GM18499 (cell line): Measurements from ENCODE around the gene FAM228A.
"Not testable (repeated sequence)": the region's sequence is repeated elsewhere in the genome, so short reads cannot be mapped to it uniquely, and the experiment has no call there.

Experiments
- ATAC-seq: cut with Tn5 transposase; IDR thresholded peaks from one replicate; pipeline ENCODE4 v1.9.1; 2021; ENCODE audit warnings: moderate number of reproducible peaks; ENCODE audit not compliant: insufficient read depth, unreplicated experiment

Gene FAM228A

DNA sequence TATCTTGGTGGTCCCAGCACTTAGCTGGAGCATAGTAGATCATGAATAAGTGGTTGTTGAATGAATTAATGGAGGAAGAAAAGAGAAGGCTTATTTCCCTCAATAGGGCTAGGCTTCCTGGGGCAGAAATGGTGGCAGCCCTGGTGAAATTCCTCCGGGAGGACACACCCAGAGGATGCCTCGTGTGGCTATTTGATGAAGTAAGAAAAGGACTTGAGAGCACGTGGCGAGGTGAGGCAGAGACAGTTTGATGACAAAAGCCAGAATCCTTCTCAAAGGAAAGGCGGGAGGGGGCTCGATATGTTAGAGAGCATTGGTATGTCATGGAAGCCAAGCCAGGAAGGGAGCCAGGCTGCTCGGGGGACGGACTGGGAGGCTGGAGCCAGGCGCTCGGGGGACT, 14.7 kb downstream of the FAM228A start:
- ATAC-seq = no peak

DNA sequence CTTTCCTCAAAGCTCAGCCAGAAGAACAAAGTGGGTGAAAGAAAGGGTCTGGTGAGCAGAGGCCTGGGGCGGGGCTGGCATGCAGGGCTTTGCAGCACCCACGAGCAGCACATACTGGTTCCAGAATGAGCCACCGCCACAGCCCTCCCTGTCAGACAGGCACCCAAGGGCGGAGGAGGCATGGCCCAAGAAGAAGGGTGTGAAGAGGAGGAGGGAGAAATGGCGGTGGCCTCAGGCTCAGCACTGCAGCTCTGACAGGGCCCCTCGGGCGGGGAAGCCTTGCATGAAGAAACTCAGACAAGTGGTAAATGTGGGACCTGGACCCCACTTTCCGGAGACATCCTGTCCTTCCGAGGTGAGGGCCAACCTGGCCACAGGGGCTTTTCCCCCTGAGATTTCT, 15.7 kb downstream of the FAM228A start:
- no peak for ATAC-seq

DNA sequence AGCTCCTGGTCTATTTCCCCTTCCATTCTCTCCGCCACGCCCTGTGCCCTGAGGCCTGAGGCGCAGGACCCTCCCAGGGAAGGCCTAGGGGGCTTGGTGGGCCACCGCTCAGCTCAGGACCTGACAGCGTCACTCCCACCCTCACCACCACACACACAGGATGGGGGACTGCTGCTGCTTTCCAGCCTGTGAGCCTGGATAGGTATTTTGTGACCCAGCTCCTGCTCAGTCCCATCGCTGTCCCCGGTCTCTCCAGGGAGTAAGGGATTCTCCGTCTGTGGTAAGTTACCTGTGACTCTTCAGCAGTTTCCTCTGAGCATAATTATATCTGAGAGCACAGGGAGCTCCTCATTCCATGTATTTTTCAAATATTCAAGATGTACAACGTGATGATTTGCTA, 16.3 kb downstream of the FAM228A start:
- ATAC-seq = no peak

DNA sequence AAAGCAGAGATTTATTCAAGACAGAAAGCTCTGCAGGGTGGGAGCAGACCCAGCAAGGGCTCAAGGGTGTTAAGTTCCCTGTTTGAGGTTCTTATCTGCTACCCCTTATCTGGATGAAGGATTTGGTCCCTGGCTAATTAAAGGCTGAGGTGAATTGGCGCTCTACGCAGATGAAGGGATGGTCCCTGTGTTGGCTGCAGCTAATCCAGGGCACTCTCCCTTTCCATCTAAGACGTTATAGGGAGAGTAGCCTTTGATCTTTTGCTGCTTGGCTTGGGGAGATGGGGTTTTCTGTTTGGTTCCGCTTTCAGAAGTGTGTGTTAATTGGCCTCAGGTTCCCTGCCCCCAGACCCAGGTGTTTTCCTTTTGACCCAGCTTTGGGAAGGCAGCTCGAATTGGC, 17.0 kb downstream of the FAM228A start:
- no peak for ATAC-seq

DNA sequence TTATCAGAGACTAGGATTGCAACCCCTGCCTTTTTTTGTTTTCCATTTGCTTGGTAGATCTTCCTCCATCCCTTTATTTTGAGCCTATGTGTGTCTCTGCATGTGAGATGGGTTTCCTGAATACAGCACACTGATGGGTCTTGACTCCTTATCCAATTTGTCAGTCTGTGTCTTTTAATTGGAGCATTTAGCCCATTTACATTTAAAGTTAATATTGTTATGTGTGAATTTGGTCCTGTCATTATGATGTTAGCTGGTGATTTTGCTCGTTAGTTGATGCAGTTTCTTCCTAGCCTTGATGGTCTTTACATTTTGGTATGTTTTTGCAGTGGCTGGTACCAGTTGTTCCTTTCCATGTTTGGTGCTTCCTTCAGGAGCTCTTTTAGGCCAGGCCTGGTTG, 22.4 kb downstream of the FAM228A start:
- not testable (repeated sequence) for ATAC-seq

DNA sequence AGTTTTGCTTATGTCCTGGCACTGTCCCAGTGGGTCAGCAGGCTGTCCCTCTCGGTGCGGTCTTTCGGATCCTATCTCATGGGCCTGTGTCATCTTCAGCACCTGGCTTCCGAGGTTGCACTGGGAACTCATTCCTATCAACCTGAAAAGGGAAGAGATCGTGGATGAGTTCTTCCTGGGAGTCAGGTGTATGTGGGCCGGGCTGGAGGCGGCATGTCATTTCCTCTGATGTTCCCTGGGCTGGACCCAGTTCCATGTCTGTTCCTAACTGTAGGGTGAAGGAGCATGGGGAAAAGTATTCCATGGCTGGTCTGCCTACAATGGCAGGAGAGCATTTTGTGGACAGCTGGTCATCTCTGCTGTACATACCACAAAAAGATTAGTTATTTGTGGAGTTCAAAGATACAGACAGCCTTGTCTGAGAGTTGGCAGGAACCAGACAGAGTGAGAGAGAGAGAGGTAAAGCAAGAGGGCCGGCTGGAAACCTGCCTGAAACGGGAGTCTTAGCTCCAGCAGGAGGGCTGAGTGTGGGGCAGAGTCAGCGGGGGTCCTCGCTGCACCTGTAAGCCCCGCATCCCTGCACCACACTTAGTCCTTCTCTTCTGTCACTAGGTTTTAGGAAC, 25.2 kb downstream of the FAM228A start:
- ATAC-seq = no peak

DNA sequence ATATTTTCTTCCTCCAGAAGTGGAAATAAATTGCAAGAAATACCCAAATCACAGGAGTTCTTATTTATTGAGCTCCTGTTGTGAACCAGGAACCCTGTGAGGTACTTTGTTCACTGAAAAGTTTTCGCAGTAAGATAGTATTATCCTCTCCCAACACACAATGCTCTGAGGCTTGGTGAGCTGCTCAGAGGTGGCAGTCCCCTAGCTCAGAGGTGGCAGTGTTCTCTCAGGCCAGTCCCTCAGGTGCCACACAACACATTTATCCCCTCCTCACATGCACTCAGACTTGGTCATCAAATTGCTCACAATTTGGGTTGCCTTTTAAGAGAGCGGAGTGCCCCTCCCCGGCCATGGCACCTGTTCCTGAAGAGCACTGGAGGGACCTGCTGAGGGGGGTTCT, 25.9 kb downstream of the FAM228A start:
- ATAC-seq = no peak

DNA sequence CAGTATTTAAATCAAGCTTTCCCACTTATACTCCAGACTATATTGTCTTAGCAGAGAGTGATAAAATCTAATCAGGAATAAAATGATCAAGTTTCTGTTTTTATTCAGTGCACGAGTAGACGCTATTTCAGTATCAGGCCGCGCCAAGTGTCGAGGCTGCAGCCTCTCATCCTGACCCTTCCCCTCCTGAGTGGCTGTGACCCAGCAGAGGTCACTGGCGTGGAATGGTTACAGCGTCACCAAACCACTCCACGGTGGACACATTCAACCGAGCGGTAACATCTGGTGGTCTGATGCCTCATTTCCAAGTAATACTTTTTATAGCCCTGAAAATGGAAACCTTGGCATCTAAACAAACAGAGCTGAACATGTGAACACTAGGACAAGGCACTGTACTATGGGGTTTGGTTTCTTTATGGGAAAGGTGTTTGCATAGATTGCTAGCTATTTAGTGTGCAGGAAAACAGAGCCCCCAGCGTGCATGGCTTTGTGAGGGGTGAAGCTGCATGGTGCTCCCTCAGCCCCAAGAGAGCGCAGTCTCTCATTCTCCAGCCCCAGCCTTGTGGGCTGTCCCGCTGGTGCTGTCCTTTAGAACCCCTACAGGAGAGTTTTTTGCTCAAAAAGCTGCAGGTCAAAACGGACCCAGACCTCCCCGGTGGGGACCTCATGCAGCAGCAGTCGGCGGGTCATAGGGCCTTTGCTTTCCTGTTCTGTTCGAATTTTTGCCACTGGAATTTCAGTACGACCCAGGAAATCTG, 28.4 kb downstream of the FAM228A start:
- no peak for ATAC-seq

DNA sequence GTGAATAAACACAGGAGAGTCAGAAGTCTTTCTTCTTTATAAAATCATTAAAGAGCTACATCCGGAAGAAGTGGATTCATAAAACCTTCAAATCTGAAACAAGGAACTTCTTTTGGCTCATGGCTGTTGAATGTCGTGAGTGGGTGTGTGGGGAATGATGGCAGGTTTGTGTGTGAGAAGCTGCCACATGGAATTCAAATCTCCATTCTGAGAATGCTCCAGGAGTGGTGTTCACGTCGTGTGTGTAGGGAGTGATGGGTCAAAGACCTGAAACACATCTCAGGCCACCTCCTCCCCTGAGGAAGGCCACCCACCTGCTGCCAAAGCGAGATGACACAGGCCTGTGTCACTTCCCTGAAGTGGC, 28.9 kb downstream of the FAM228A start:
- no peak for ATAC-seq

DNA sequence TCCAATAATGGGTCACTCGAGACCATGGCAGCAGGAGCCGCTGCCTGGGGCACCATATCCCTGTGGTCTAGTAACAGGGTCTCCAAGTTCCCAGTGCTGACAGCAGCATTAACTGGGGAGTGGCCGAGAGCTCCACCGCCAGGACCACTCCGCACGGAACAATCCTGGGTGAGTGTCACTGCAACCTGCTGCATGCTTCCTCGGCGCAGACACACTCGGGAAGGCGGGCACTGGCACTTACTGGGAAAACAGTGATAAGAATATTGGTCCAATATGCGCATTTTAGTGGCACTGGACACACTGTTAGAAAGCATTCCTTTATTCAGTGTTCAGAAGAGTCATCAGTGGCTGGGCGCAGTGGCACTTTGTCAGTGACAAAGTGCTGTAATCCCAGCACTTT, 29.7 kb downstream of the FAM228A start:
- ATAC-seq = no peak

DNA sequence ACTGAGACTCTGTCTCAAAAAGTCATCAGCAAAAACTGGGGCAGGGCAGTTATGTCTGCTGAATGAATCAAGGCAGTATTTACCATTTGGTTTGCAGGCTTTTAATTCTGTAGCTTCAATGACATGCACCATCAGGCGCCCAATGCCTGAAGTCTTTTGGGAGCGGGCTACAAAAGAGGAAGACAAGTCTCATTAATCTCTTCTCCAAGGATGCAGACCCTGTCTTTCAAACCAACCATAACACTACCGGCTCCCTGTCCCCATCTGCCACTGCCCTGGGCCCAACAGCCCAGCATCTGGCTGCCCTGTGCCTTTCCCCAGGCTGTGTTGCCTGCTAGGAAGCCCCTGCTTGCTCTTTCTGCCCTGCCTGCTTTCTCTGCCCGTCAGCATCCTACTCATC, 30.3 kb downstream of the FAM228A start:
- ATAC-seq = no peak

DNA sequence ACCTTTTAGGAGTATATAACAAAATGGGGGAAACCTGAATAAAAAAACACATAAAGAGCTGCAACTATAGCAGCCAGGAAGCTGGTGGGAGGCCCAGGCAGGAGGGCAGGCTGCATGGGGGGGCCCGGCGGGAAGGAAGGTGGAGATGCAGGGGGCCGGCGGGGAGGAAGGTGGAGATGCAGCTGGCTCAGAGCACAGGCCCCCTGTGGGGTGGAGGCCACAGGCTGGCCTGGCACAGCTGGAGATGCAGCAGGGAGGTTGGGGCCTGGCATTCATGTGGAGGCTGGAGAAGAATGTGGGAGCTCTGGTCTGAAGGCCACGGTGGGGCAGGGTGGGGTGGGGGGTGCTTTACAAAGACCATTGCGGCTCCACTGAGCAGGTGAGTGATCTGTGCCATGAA, 31.4 kb downstream of the FAM228A start:
- no peak for ATAC-seq

DNA sequence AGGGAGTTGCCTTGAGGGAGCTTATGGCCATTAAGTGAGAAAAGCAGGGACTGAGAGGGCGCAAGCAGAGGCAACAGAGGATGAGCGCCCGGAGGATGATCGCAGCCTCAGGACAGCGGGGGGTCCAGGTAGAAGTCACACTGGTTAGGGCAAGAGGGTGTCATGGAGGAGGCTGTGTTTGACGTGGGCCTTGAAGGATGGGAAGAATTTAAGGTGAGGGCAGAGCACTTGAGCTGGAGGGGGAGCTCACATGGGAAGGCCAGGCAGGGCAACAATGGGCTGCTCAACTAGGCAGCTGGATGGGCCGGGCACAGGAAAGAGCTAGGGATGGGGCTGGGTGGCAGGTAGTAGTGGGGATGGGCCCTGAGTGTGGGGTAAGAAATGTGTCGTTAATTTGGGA, 31.9 kb downstream of the FAM228A start:
- ATAC-seq = no peak

DNA sequence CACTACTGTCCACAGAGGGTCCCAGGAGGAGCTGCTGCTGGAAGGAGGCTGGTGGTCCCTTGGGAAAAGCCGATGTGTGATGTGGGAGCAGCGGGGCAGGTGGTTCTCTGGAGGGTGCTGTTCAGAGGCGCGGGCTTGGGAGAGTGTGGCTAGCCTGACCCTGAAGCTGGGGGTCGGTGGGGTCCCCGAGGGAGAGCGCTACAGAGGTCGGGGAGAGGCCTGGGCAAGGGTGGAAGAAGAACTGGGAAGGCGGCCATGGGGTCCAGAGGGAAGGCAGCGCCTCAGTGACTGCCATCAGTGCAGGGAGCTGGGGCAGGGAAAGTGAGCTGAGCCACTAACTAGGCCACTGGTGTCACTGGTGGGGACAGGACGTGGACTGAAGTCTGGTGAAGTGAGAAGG, 32.5 kb downstream of the FAM228A start:
- ATAC-seq = no peak

DNA sequence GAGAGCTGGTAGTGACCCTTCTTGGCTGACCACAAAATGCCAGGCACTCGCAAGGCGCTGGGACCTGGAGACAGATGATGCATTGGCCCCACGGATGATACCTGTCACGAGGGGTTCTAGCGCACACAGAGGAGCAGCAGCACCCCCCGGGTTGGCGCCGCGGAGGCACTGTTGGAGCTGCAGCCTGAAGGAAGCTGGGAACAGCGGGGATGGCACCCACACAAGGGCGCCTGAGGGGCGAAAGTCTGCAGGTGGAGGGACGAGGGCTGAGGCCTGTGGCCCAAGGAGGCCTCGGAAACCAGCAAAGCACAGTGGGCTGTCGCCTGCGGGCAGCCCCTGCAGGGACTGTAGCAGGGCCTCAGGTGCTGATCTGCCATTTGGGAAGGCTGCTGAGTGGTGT, 33.6 kb downstream of the FAM228A start:
- no peak for ATAC-seq

DNA sequence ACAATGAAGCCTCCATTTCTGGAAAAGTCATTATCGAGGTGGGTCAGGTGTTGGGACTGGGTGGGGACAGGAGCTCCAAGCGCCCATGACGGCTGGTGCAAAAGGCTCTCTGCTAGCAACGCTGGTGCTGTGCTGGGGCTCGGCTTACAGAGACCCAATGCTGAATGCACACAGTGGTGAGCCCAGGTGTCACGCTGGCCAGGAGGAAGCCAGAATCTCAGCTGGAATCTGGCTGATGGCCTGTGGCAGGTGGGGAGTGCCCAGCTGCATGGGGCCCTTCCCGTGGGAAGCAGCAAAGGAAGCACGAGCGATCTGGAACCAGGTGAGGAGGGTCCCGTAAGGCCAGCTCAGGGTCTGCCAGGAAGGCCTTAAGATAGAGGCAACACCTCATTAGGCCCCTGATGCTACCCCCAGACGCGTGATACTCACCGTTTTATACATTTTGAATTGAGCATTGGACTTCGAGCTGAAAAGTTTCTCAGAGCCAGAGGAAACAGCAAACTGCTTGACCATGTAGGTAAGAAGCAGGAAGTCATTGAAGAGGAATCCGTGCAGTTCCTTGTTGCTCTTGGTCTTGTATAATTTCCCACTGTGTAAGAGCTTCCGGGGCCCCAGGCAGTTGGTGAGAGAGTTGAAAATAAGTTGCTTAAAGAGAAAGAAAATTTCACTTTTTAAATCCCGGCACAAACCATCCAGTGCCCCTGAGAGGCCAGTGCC, 34.7 kb downstream of the FAM228A start:
- no peak for ATAC-seq

DNA sequence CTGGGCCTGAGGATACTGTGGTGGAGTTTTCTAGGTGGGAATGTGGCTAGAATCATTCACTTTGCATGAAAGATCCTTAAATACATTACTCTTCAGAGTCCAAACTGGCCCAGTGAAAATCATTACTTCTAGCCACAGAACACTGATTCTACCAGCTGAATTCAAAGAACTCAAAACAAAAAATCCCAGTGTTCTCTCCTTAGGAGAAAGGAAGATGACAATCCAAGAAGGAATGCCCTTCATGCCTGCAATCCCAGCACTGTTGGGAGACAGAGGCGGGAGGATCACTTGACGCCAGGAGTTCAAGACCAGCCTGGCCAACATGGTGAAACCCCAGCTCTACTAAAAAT, 35.2 kb downstream of the FAM228A start:
- ATAC-seq = no peak

DNA sequence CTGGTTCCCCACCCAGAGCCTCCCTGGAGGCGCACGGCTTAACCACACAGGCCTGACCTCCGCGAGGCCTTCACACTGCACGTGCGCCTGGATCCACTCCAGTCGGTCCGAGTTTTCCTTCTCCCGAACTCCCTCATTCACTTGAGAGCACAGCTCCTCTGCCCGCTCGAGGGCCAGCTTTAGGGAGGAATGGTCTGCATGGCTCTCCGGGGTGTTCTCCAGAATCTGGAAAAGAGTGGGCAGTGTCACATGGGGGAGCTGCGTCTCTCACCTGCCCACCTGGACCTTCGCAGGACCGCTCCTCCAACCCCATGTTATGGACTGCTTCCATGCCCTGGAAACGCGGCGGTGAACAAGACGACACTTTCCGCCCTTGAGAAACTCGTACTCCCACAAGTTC, 35.9 kb downstream of the FAM228A start:
- no peak for ATAC-seq

DNA sequence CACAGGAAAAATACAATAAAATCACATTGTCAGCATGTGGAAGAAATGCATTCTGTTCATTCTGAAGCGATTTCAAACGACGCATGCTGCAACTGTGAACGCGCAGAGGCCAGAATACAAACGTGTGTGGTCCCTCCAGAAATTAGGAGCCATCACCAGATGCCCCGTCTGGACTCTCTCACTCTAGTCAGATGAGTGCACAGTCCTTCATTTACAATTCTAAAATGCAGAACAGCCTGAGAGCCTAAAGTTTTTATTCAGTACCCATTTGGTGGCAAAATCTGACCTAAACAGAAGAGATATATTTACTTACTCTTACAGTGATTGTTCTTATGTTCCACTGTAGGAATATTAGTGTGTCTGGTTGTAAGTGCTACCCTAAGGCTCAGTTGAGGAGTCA, 36.6 kb downstream of the FAM228A start:
- ATAC-seq = no peak

DNA sequence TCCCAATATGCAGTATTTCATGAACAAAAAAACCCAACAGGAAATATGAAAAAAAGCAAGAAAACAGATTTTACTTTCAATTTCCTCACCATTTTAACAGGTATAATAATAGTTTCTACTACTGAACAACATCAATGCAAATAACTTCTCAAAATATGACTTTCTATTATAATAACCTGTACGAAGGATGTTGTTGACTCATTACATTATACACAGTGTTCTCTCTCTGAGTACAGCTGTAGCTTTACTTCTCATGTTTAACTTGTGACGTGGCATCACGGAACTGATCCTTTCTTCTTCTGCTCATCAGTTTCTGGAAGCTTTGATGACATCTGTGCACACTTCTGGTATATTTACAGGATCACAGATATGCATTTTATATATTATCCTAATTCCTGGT, 40.0 kb downstream of the FAM228A start:
- peak; percentile 94 for ATAC-seq

DNA sequence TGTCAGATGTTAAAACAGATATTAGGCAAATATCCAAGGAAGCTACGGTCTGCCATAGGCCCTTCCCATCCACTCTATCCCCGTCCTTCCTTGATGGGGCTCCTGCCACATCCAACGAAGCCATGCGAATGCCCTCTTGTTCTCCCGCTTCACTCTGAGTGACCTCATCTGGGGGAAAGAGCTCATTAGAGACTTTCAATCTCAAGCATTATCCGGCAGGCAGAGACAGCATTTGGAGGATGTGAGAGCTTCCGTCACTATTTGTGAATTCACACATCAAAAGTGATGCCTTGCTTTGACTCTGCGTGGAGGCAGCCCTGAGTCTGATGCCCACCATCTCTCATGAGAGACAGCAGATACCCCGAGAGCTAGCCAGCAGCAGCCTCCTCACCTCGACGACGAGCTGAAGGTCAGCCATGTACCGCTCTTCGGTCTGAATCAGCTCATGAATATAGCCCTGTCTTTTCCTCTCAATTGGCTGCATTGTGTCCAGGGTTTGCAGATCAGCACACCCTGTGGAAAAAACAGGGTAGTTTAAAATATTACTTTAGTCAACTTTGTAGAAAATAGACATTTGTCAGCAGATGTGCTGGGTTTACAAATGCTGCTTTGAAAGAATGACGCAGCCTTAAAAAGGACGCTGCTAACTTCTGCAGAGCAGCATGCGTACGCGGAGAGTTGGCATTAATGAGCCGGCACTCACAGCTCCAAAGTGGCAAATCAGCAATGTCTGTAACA, 45.9 kb downstream of the FAM228A start:
- ATAC-seq = no peak
